Measurements from ENCODE around the gene CRAMP1. TPM values are rescaled to one million over a fixed set of nuclear protein-coding genes. Genes with fewer than 3 reads are reported as not detected.

CRAMP1 gene
- total RNA-seq, 1 donor from 2014 or later = 11.3 TPM

DNA sequence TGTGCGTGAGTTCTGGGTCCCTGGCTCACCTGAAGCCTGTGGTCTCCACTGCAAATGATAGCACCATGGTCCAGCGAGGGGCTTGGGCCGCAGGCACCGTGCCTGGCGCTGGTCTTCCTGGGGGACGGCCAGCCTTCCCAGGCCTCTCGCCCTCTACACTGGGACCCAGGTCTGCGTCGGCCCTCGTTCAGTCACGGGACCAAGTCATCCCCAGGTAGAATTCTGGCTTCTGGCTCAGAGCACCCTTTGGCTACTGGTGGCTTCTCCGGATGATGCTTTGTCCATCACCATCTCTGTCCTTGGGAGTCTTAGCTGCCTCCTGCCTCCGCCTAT lies 20.4 kb downstream of the CRAMP1 start:
- DNase-seq = no peak

- no peak for DNase-seq
Observed at GRCh38 chr16:1633310-1633709, 21.1 kb downstream of the CRAMP1 start.

DNA sequence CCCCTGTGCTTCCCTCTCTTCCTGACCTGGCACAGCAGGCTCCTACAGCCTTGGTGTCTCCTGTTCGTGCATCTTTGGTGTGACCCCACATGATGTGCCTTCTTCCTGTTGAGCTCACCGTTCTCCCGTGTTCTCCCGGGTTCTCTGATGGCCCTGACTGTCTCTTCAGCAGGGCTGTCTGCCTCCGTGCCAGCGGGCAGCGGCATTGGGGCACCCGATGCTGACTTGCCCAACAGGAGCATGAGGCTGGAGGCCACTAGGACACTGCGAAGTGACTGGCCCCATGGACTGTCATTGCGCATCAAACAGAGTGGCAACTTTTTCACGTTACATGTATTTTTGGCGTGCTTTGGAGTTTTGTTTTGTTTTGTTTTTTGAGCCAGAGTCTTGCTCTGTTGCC lies 22.4 kb downstream of the CRAMP1 start:
- no peak for DNase-seq

DNA sequence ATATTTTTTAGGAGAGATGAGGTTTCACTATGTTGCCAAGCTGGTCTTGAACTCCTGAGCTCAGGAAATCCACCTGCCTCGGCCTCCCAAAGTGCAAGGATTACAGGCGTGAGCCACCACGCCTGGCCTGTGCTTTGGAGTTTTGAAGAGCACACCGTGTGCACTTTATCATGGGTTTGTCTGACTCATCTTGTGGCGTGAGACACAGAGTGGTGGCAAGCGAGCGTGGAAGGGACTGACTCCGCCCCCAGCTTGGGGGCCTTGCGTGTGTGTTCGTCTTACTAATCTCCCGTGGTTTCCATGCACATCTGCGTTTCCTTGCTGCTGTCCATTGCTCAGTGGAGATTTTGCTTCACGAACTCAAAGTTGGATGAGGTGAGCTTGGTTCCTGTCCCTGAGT lies 22.9 kb downstream of the CRAMP1 start:
- no peak for DNase-seq

- no peak for DNase-seq
Observed at GRCh38 chr16:1637526-1637925, 25.4 kb downstream of the CRAMP1 start.

DNA sequence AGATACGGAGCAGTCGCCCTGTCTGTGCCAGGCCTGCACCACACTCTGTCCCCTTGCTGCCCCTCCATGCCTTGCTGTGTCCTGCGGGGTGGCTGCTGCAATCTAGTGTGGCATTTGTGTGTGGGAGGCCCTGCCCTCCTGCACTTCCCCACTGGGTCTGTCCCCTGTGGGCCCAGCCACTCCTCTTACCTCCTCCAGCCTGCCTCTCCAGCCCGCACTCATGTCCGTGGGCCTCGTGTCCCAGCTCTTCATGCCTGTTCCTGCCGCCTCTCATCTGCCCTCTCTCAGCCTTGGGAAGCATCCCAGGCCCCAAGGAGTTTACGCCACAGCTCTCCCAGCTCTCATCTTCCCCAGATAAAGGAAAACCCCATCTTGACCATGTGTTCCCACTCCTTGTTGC lies 26.6 kb downstream of the CRAMP1 start:
- no peak for DNase-seq

GRCh38 chr16:1639282-1639681 lies 27.1 kb downstream of the CRAMP1 start:
- no peak for DNase-seq

GRCh38 chr16:1639860-1640259 lies 27.7 kb downstream of the CRAMP1 start:
- DNase-seq = no peak

DNA sequence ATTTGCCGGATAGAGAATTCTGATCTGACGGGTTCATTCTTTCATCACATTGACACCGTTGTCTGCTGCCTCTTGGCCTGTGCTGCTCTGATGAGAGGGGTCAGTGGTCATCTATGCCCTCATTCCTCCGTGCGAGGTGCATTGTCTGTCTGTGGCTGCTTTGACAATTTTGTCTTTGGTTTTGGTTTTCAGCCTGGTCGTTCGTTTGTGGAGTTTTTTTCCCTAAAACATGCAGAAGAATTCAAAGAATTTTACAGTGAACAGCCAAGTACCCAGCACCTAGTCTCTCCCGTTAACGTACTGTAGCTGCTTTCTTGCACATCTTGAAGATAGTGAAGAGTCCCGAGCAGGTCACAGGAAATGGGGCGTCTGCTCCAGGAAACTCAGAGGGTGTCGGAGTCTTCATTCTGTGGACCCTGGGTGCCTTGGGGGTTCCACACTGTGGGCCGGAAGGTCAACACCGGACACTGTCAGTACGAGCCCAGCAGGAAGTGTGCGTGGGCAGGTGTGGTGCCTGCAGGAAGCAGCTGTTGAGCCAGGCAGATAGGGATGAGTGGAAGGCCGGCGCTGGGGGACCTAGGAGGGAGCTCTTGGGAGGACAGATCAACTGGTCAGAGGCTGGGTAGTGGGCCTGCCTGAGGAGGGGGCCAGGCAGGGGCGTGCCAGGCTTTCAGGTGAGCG lies 28.2 kb downstream of the CRAMP1 start:
- DNase-seq = no peak

- DNase-seq = no peak
Observed at GRCh38 chr16:1641261-1641660, 29.1 kb downstream of the CRAMP1 start.

GRCh38 chr16:1642148-1642547 lies 30.0 kb downstream of the CRAMP1 start:
- no peak for DNase-seq

- no peak for DNase-seq
Observed at GRCh38 chr16:1642753-1643152, 30.6 kb downstream of the CRAMP1 start.

DNA sequence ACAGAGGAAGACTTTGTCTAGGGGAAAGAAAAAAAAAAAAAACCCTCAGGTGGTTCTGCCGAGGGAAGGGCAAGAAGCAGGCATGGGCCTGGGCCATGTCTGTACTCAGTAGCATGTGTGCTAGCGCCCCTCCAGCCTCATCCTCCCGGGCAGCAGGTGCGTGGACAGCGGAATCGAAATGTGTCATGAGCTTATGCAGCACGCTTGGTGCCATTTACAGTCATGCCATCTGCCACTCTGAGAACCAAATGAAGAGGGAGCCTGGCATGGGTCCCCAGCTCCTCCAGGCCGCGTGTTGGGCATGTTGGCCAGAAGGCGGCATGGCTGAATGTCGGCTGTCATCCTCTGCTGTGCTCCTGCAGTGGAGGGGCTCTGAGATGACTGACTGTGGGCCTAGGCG lies 31.4 kb downstream of the CRAMP1 start:
- DNase-seq = no peak

GRCh38 chr16:1645914-1646525 lies 33.9 kb downstream of the CRAMP1 start:
- no peak for DNase-seq

- DNase-seq = no peak
Observed at GRCh38 chr16:1647856-1648255, 35.7 kb downstream of the CRAMP1 start.

DNA sequence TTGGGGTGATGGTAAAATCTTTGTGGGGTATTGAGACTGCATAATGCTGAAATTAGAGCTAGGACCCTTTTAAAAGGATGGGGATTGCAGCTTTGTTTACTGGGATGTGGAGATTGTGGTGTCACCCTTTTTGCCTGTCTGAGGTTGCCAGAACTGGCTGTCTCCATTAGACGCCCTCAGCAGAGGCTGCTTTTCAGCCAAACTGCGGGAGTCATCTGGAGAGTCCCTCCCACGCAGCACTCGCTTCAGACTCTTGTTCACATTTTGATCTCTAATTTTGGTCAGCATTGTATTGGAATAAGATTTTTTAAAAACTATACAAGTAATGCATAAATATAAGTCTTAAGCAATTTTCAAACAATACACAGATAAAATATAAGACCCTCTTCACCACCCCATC lies 38.0 kb downstream of the CRAMP1 start:
- DNase-seq = no peak

DNA sequence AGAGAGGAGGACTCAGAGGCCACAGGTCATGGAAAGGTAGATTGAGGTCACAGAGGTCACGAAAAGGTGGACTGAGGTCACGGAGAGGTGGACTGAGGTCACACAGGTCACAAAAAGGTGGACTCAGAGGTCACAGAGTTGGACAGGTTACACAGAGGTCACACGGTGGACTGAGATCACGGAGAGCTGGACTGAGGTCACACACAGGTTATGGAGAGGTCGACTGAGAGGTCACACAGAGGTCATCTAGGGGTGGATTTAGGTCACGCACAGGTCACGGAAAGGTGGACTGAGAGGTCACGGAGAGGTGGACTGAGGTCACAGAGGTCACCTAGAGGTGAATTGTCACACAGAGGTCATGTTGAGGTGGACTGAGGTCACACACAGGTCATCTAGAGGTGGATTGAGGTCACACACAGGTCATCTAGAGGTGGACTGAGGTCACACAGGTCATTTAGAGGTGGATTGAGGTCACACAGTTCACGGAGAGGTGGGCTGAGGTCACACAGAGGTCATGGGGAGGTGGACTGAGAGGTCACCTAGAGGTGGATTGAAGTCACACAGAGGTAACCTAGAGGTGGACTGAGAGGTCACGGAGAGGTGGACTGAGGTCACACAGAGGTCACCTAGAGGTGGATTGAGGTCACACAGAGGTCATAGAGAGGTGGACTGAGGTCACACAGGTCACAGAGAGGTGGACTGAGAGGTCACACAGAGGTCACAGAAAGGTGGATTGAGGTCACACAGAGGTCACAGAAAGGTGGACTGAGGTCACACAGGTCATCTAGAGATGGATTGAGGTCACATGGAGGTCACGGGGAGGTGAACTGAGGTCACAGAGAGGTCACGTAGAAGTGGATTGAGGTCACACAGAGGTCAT lies 39.2 kb downstream of the CRAMP1 start:
- peak; percentile 68 for DNase-seq

DNA sequence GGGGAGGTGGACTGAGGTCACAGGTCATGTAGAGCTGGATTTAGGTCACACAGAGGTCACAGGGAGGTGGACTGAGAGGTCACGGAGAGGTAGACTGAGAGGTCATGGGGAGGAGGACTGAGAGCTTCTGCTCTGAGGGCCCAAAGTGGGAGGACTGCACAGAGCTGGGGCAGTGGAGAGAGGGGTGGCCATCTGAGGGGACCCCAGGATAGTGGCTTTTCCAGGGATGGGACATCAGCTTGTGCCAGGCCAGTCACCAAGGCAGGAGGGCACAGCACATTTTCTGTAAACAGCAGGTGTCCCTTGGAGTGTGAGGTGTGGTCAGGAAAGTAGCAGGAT lies 39.8 kb downstream of the CRAMP1 start:
- DNase-seq = no peak

DNA sequence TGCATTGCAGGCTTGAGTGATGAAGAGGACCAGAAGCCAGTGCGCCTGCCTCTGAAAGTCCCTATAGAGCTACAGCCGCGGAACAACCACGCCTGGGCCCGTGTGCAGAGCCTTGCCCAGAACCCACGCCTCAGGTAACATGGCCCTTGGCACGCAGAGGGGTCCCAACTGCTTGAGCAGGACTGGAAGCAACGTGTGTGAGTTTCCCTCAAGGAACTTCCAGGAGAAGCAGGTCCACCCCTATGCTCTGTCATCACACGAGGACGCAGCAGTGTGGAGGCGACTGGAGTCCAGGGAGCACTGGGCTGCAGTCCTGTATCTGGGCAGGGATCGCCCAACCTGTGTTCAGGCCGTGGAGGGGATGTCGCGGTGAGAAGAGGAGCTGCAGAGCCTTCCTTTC lies 40.9 kb downstream of the CRAMP1 start:
- DNase-seq = no peak

- DNase-seq = no peak
Observed at GRCh38 chr16:1654505-1655268, 42.5 kb downstream of the CRAMP1 start.

- DNase-seq = no peak
Observed at GRCh38 chr16:1655269-1655807, 43.2 kb downstream of the CRAMP1 start.

Data from skin of body (tissue), 2 donors.